HepG2 (cell line): ENCODE measurements around the gene VPS9D1. TPM values are rescaled to one million over a fixed set of nuclear protein-coding genes. Genes with fewer than 3 reads are reported as not detected.

ENCODE experiments used
- BORCS8-MEF2B ChIP-seq: sonication (generic); formaldehyde crosslinking; IDR thresholded peaks from 2 replicates; pipeline ENCODE4 v1.8.0; 2022; ENCODE audit warnings: mild to moderate bottlenecking, missing genetic modification reagents
- DRAP1 ChIP-seq: IDR thresholded peaks from 2 replicates; pipeline ENCODE4 v1.6.1; 2016; ENCODE audit warnings: missing genetic modification reagents, missing compliant biosample characterization
- EHMT2 ChIP-seq: fragments of 200-600 bp; sonication (generic); IDR thresholded peaks from 2 replicates; pipeline ENCODE4 v1.7.0; 2017; ENCODE audit warnings: antibody characterized with exemption, low read depth, low read length, borderline replicate concordance
- HNF1B ChIP-seq: sonication (generic); formaldehyde crosslinking; IDR thresholded peaks from 2 replicates; pipeline ENCODE4 v1.5.1; 2020; ENCODE audit warnings: mild to moderate bottlenecking, moderate library complexity, missing genetic modification reagents
- HOXA9 ChIP-seq: sonication (generic); formaldehyde crosslinking; IDR thresholded peaks from 2 replicates; pipeline ENCODE4 v1.8.1; 2022; ENCODE audit warnings: missing genetic modification reagents, mild to moderate bottlenecking, moderate library complexity, borderline replicate concordance
- KDM3A ChIP-seq: IDR thresholded peaks from 2 replicates; pipeline ENCODE4 v1.6.1; 2018; ENCODE audit warnings: low read depth, missing compliant biosample characterization
- MNT ChIP-seq: fragments of 450-650 bp; IDR thresholded peaks from 2 replicates; pipeline ENCODE4 v1.6.1; 2016
- SIN3A ChIP-seq: IDR thresholded peaks from 2 replicates; pipeline ENCODE4 v1.6.1; 2011; ENCODE audit warnings: low read depth, mild to moderate bottlenecking, control low read depth, low read length, borderline replicate concordance
- SMAD3 ChIP-seq: sonication (generic); formaldehyde crosslinking; IDR thresholded peaks from 2 replicates; pipeline ENCODE4 v1.4.0; 2020; ENCODE audit warnings: missing genetic modification reagents
- SRSF1 ChIP-seq: fragments of 200-400 bp; formaldehyde crosslinking; optimal IDR thresholded peaks from 2 replicates; pipeline ENCODE3; 2017; ENCODE audit warnings: mild to moderate bottlenecking, low read depth, low read length, moderate library complexity
- SRY ChIP-seq: sonication (generic); formaldehyde crosslinking; IDR thresholded peaks from 2 replicates; pipeline ENCODE4 v1.8.0; 2022; ENCODE audit warnings: mild to moderate bottlenecking, missing genetic modification reagents
- STAG1 ChIP-seq: sonication (generic); formaldehyde crosslinking; IDR thresholded peaks from 2 replicates; pipeline ENCODE4 v1.4.0; 2020; ENCODE audit warnings: missing genetic modification reagents
- TAF15 ChIP-seq: fragments of 200-400 bp; formaldehyde crosslinking; IDR thresholded peaks from one replicate; pipeline ENCODE4 v1.6.1; 2018; ENCODE audit warnings: mild to moderate bottlenecking, low read depth, low read length; ENCODE audit not compliant: poor library complexity, severe bottlenecking
- WIZ ChIP-seq: sonication (generic); formaldehyde crosslinking; IDR thresholded peaks from 2 replicates; pipeline ENCODE4 v1.5.1; 2020; ENCODE audit warnings: mild to moderate bottlenecking, missing genetic modification reagents
- XRCC5 ChIP-seq: fragments of 200-400 bp; formaldehyde crosslinking; optimal IDR thresholded peaks from 2 replicates; pipeline ENCODE3; 2017; ENCODE audit warnings: mild to moderate bottlenecking, low read length
- ZNF207 ChIP-seq: fragments of 450-650 bp; IDR thresholded peaks from 2 replicates; pipeline ENCODE4 v1.6.1; 2016; ENCODE audit warnings: antibody characterized with exemption, borderline replicate concordance
- ZNF274 ChIP-seq: sonication (generic); formaldehyde crosslinking; IDR thresholded peaks from 2 replicates; pipeline ENCODE4 v1.5.1; 2020; ENCODE audit warnings: mild to moderate bottlenecking, missing genetic modification reagents
- ZNF367 ChIP-seq: sonication (generic); formaldehyde crosslinking; IDR thresholded peaks from 2 replicates; pipeline ENCODE4 v1.4.0; 2020; ENCODE audit warnings: missing genetic modification reagents, borderline replicate concordance
- ZNF543 ChIP-seq: sonication (generic); formaldehyde crosslinking; IDR thresholded peaks from 2 replicates; pipeline ENCODE4 v1.4.0; 2020; ENCODE audit warnings: mild to moderate bottlenecking, missing genetic modification reagents
- ZNF580 ChIP-seq: IDR thresholded peaks from 2 replicates; pipeline ENCODE4 v1.6.1; 2016; ENCODE audit warnings: low read depth, borderline replicate concordance
- ZNF766 ChIP-seq: sonication (generic); formaldehyde crosslinking; IDR thresholded peaks from 2 replicates; pipeline ENCODE4 v1.5.0; 2020; ENCODE audit warnings: missing genetic modification reagents, borderline replicate concordance
- ZNF850 ChIP-seq: sonication (generic); formaldehyde crosslinking; conservative IDR thresholded peaks from 2 replicates; pipeline ENCODE4 v1.9.0; 2021; ENCODE audit warnings: mild to moderate bottlenecking, missing genetic modification reagents
- polyA plus RNA-seq, 8 experiments: library from polyadenylated mRNA; depleted of rRNA in 3 of 8; stranded (reverse) in 7 of 8; unstranded in 1 of 8; fragments of >200 nt; fragmentation: Illumina TruSeq in 4 of 8; extraction: Trizol in 4 of 8; gene quantifications; 2 replicates each; pipeline versions ENCODE4 v1.2.1 to v1.2.3, GENCODE V29; 2011 to 2016; ENCODE audit warnings: low read depth in 4 of 8, missing spikeins in 1 of 8, mixed read lengths in 1 of 8; ENCODE audit not compliant: insufficient read depth in 1 of 8
- total RNA-seq, 5 experiments: library from RNA; depleted of rRNA; stranded (reverse); fragments of >200 nt; fragmentation: Illumina TruSeq; extraction: Trizol; gene quantifications; 2 replicates each; pipeline ENCODE4 v1.2.3, GENCODE V29; 2016; ENCODE audit warnings: low read depth in 1 of 5
- TF ChIP-seq, protein P1 (sequence below): sonication (generic); formaldehyde crosslinking; IDR thresholded peaks from 2 replicates; pipeline ENCODE4 v1.8.0; 2022; ENCODE audit warnings: mild to moderate bottlenecking, missing genetic modification reagents

Gene VPS9D1
- total and polyA plus RNA-seq, 2 of the 13 experiments (the other 11 are each of a cell fraction or from before 2014, with no cell fraction given) = 10.1 to 13.2 TPM

DNA sequence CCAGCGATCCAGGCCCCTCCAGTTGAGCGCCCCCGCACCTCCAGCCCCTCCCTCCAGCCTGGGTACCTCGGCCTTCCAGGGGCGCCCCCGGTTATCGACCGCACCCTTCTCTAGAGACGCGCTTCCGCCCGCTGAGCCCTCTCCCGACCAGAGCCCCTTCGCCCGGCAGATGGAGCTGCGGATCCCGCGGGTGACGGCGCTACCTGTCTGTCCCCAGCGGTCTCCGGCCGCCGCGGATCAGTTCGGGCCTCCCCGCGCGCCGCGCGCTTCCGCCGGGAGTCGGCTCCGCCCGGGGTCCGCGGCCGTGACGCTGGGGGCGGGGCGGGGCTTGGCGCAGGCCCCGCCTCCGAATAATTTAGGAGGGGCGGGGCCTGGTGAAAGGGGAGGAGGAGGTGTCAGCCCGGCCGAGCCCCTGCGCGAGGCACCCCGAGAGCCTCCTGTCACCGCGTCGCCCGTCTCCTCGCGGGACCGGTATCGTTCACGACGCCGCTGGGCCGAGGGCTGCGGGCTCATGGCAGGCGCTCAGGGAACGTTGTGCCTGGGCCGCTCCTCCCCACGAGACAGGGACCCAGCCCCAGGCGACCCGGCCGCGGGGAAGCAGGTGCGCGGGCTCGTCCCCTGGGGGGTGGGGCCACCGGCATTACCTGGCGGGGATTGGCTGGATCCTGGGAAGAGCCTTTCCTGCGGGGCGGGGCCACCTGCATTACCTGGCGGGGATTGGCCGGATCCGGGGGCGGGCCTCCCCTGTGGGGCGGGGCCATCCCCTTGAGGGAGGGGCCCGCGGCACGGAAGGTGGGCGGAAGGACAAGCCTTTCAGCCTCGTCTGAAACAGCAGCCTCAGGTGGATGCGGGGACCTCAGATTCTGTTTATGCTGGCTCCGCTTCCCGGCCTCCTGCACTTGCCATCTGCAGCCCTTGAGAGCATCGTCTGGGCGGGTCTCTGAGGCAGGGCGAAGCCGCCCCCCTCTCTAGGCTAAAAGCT, 19.0 kb downstream of the VPS9D1 start, which contains the start of gene SPATA2L (continued):
- peak; percentile 48; the same call in 1 of the 2 replicates for TF ChIP-seq SRY (CRISPR knock-in tag)
- peak; percentile 82; the same call in 1 of the 2 replicates for TF ChIP-seq HOXA9 (CRISPR knock-in tag)
- TF ChIP-seq ZNF850 (CRISPR knock-in tag) = 0 out of 2 replicates have a peak, but pooled peaks have one; percentile 86
- TF ChIP-seq SMAD3 (CRISPR knock-in tag) = peak; percentile 40; the same call in 1 of the 2 replicates
- TF ChIP-seq ZNF274 (CRISPR knock-in tag) = peak; percentile 63; the same call in 1 of the 2 replicates
- TF ChIP-seq KDM3A (CRISPR knock-in tag) = 0 out of 2 replicates have a peak, but pooled peaks have one; percentile 30
- peak; percentile 86 for TF ChIP-seq DRAP1 (CRISPR knock-in tag)
- peak; percentile 83; the same call in 1 of the 2 replicates for TF ChIP-seq ZNF580 (CRISPR knock-in tag)
- TF ChIP-seq SRSF1 = peak; percentile 32
- peak; percentile 49 for TF ChIP-seq XRCC5
- peak; percentile 94; the same call in 1 of the 2 replicates for TF ChIP-seq SIN3A
- 0 out of 2 replicates have a peak, but pooled peaks have one; percentile 33 for TF ChIP-seq WIZ (CRISPR knock-in tag)
- TF ChIP-seq BORCS8-MEF2B = peak; percentile 78
- TF ChIP-seq TAF15 = peak; percentile 95
- TF ChIP-seq HNF1B (CRISPR knock-in tag) = peak; percentile 74
- TF ChIP-seq MNT = peak; percentile 53; the same call in 1 of the 2 replicates
- peak; percentile 38; the same call in 1 of the 2 replicates for TF ChIP-seq STAG1 (CRISPR knock-in tag)
- TF ChIP-seq, protein P1, sequence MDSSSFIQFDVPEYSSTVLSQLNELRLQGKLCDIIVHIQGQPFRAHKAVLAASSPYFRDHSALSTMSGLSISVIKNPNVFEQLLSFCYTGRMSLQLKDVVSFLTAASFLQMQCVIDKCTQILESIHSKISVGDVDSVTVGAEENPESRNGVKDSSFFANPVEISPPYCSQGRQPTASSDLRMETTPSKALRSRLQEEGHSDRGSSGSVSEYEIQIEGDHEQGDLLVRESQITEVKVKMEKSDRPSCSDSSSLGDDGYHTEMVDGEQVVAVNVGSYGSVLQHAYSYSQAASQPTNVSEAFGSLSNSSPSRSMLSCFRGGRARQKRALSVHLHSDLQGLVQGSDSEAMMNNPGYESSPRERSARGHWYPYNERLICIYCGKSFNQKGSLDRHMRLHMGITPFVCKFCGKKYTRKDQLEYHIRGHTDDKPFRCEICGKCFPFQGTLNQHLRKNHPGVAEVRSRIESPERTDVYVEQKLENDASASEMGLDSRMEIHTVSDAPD (CRISPR knock-in tag) = 0 out of 2 replicates have a peak, but pooled peaks have one; percentile 40
- peak; percentile 77; the same call in 1 of the 2 replicates for TF ChIP-seq ZNF543 (CRISPR knock-in tag)
- TF ChIP-seq ZNF766 = peak; percentile 33; the same call in 1 of the 2 replicates
- TF ChIP-seq EHMT2 = no peak
- TF ChIP-seq ZNF207 = no peak
- TF ChIP-seq ZNF367 (CRISPR knock-in tag) = 0 out of 2 replicates have a peak, but pooled peaks have one; percentile 18
